ENCODE measurements around the gene MCF2L2.

MCF2L2 gene

GRCh38 chr3:183222631-183223235, 205.7 kb downstream of the MCF2L2 start:
- no peak for DNase-seq (ENCODE audit: low spot score)
- in situ Hi-C loops (cut with MboI; ENCODE audit: low pct_unique_long_range_greater_than_20kb, low sequenced_read_pairs, unreplicated experiment) = no loop called here
- TF ChIP-seq CTCF (IDR thresholded peaks at IDR 0.05; ENCODE audit: extremely low read depth, insufficient read depth, missing control alignments) = no peak

- no peak for DNase-seq (ENCODE audit: low spot score)
- in situ Hi-C loops (cut with MboI; ENCODE audit: low pct_unique_long_range_greater_than_20kb, low sequenced_read_pairs, unreplicated experiment) = no loop called here
- no peak for TF ChIP-seq CTCF (IDR thresholded peaks at IDR 0.05; ENCODE audit: extremely low read depth, insufficient read depth, missing control alignments)
Observed at GRCh38 chr3:183220828-183221227, 207.6 kb downstream of the MCF2L2 start.

GRCh38 chr3:183218826-183219225, 209.6 kb downstream of the MCF2L2 start:
- DNase-seq (ENCODE audit: low spot score) = no peak
- in situ Hi-C loops (cut with MboI; ENCODE audit: low pct_unique_long_range_greater_than_20kb, low sequenced_read_pairs, unreplicated experiment) = no loop called here

GRCh38 chr3:183217548-183218332, 210.7 kb downstream of the MCF2L2 start:
- no peak for TF ChIP-seq CTCF (IDR thresholded peaks at IDR 0.05; ENCODE audit: extremely low read depth, insufficient read depth, missing control alignments)
- DNase-seq (ENCODE audit: low spot score) = no peak
- in situ Hi-C loops (cut with MboI; ENCODE audit: low pct_unique_long_range_greater_than_20kb, low sequenced_read_pairs, unreplicated experiment) = no loop called here

More at GRCh38 chr3:183218826-183219225, 209.6 kb downstream of the MCF2L2 start:
- no peak for TF ChIP-seq CTCF (IDR thresholded peaks at IDR 0.05; ENCODE audit: extremely low read depth, insufficient read depth, missing control alignments)

- in situ Hi-C loops (cut with MboI; ENCODE audit: low pct_unique_long_range_greater_than_20kb, low sequenced_read_pairs, unreplicated experiment) = no loop called here
- TF ChIP-seq CTCF (IDR thresholded peaks at IDR 0.05; ENCODE audit: extremely low read depth, insufficient read depth, missing control alignments) = no peak
Observed at GRCh38 chr3:183215591-183216202, 212.7 kb downstream of the MCF2L2 start.

GRCh38 chr3:183214277-183214612, 214.2 kb downstream of the MCF2L2 start:
- no peak for DNase-seq (ENCODE audit: low spot score)
- in situ Hi-C loops (cut with MboI; ENCODE audit: low pct_unique_long_range_greater_than_20kb, low sequenced_read_pairs, unreplicated experiment) = no loop called here
- TF ChIP-seq CTCF (IDR thresholded peaks at IDR 0.05; ENCODE audit: extremely low read depth, insufficient read depth, missing control alignments) = no peak

More at GRCh38 chr3:183215591-183216202, 212.7 kb downstream of the MCF2L2 start:
- no peak for DNase-seq (ENCODE audit: low spot score)
